Measurements from ENCODE around the gene CLC. TPM values are rescaled to one million over a fixed set of nuclear protein-coding genes. Genes with fewer than 3 reads are reported as not detected.

CLC gene
- total and polyA plus RNA-seq, 2 of the 13 experiments (the other 11 are each of a cell fraction or from before 2014, with no cell fraction given), result not detected

- TF ChIP-seq HNF1B (CRISPR knock-in tag; IDR thresholded peaks at IDR 0.05), result no peak
- TF ChIP-seq HOXA9 (CRISPR knock-in tag; IDR thresholded peaks at IDR 0.05; ENCODE audit: borderline replicate concordance), result no peak
- no peak for TF ChIP-seq ZBTB14 (CRISPR knock-in tag; IDR thresholded peaks at IDR 0.05)
- TF ChIP-seq MED1 (CRISPR knock-in tag; IDR thresholded peaks at IDR 0.05), result peak; percentile 54; the same call in 1 of the 2 replicates
- no peak for TF ChIP-seq ZNF136 (CRISPR knock-in tag; IDR thresholded peaks at IDR 0.05; ENCODE audit: low read depth)
- TF ChIP-seq PAWR (CRISPR knock-in tag; IDR thresholded peaks at IDR 0.05; ENCODE audit: borderline replicate concordance), result no peak
- TF ChIP-seq DMTF1 (CRISPR knock-in tag; IDR thresholded peaks at IDR 0.05), result no peak
- TF ChIP-seq ZNF224 (CRISPR knock-in tag; IDR thresholded peaks at IDR 0.05), result no peak
- TF ChIP-seq ZNF790 (CRISPR knock-in tag; IDR thresholded peaks at IDR 0.05; ENCODE audit: borderline replicate concordance), result no peak
- TF ChIP-seq ZBTB7B (CRISPR knock-in tag; IDR thresholded peaks at IDR 0.05), result peak; percentile 89
- no peak for TF ChIP-seq IKZF4 (CRISPR knock-in tag; IDR thresholded peaks at IDR 0.05; ENCODE audit: borderline replicate concordance, low read depth, not compliant biosample characterization)
- no peak for TF ChIP-seq ZHX1 (CRISPR knock-in tag; IDR thresholded peaks at IDR 0.05; ENCODE audit: low read depth)
- TF ChIP-seq ZBTB38 (CRISPR knock-in tag; IDR thresholded peaks at IDR 0.05), result no peak
- no peak for TF ChIP-seq ZNF138 (CRISPR knock-in tag; IDR thresholded peaks at IDR 0.05; ENCODE audit: low read depth)
- TF ChIP-seq CHD4 (IDR thresholded peaks at IDR 0.05; ENCODE audit: borderline replicate concordance, low read length), result no peak
- TF ChIP-seq KLF9 (CRISPR knock-in tag; IDR thresholded peaks at IDR 0.05; ENCODE audit: low read depth), result no peak
- TF ChIP-seq PHF20 (CRISPR knock-in tag; IDR thresholded peaks at IDR 0.05), result no peak
- no peak for TF ChIP-seq ZBTB4 (CRISPR knock-in tag; IDR thresholded peaks at IDR 0.05; ENCODE audit: borderline replicate concordance)
- TF ChIP-seq TEAD2 (CRISPR knock-in tag; IDR thresholded peaks at IDR 0.05), result no peak
- peak; percentile 63; the same call in 1 of the 2 replicates for TF ChIP-seq SOX5 (CRISPR knock-in tag; IDR thresholded peaks at IDR 0.05; ENCODE audit: borderline replicate concordance)
Measured at GRCh38 chr19:39695759-39696158, 42.1 kb downstream of the CLC start (continued).
